ENCODE results near the gene RND2. TPM values are rescaled to one million over a fixed set of nuclear protein-coding genes. Genes with fewer than 3 reads are reported as not detected.
A peak's percentile ranks its signal among the peaks of the same experiment; 100 is the strongest.

RND2 gene
- total and polyA plus RNA-seq, 2 of the 13 experiments (the other 11 are each of a cell fraction or from before 2014, with no cell fraction given) = 0.05 to 0.11 TPM

GRCh38 chr17:43020789-43021740, 4.0 kb upstream of the RND2 start (continued):
- no peak for TF ChIP-seq ZBTB34 (CRISPR knock-in tag; IDR thresholded peaks at IDR 0.05)
- TF ChIP-seq ZBTB20 (CRISPR knock-in tag; IDR thresholded peaks at IDR 0.05; ENCODE audit: borderline replicate concordance, low read depth) = no peak
- TF ChIP-seq, protein P1, sequence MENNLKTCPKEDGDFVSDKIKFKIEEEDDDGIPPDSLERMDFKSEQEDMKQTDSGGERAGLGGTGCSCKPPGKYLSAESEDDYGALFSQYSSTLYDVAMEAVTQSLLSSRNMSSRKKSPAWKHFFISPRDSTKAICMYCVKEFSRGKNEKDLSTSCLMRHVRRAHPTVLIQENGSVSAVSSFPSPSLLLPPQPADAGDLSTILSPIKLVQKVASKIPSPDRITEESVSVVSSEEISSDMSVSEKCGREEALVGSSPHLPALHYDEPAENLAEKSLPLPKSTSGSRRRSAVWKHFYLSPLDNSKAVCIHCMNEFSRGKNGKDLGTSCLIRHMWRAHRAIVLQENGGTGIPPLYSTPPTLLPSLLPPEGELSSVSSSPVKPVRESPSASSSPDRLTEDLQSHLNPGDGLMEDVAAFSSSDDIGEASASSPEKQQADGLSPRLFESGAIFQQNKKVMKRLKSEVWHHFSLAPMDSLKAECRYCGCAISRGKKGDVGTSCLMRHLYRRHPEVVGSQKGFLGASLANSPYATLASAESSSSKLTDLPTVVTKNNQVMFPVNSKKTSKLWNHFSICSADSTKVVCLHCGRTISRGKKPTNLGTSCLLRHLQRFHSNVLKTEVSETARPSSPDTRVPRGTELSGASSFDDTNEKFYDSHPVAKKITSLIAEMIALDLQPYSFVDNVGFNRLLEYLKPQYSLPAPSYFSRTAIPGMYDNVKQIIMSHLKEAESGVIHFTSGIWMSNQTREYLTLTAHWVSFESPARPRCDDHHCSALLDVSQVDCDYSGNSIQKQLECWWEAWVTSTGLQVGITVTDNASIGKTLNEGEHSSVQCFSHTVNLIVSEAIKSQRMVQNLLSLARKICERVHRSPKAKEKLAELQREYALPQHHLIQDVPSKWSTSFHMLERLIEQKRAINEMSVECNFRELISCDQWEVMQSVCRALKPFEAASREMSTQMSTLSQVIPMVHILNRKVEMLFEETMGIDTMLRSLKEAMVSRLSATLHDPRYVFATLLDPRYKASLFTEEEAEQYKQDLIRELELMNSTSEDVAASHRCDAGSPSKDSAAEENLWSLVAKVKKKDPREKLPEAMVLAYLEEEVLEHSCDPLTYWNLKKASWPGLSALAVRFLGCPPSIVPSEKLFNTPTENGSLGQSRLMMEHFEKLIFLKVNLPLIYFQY (CRISPR knock-in tag; IDR thresholded peaks at IDR 0.05; ENCODE audit: borderline replicate concordance) = peak; percentile 37; the same call in 1 of the 2 replicates
- TF ChIP-seq ZNF33A (CRISPR knock-in tag; IDR thresholded peaks at IDR 0.05; ENCODE audit: borderline replicate concordance) = no peak
- no peak for TF ChIP-seq NFATC3 (CRISPR knock-in tag; IDR thresholded peaks at IDR 0.05)
- TF ChIP-seq, protein P2, sequence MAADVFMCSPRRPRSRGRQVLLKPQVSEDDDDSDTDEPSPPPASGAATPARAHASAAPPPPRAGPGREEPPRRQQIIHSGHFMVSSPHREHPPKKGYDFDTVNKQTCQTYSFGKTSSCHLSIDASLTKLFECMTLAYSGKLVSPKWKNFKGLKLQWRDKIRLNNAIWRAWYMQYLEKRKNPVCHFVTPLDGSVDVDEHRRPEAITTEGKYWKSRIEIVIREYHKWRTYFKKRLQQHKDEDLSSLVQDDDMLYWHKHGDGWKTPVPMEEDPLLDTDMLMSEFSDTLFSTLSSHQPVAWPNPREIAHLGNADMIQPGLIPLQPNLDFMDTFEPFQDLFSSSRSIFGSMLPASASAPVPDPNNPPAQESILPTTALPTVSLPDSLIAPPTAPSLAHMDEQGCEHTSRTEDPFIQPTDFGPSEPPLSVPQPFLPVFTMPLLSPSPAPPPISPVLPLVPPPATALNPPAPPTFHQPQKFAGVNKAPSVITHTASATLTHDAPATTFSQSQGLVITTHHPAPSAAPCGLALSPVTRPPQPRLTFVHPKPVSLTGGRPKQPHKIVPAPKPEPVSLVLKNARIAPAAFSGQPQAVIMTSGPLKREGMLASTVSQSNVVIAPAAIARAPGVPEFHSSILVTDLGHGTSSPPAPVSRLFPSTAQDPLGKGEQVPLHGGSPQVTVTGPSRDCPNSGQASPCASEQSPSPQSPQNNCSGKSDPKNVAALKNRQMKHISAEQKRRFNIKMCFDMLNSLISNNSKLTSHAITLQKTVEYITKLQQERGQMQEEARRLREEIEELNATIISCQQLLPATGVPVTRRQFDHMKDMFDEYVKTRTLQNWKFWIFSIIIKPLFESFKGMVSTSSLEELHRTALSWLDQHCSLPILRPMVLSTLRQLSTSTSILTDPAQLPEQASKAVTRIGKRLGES (CRISPR knock-in tag; IDR thresholded peaks at IDR 0.05; ENCODE audit: borderline replicate concordance) = no peak
- TF ChIP-seq POGK (CRISPR knock-in tag; conservative IDR thresholded peaks at IDR 0.05) = peak; percentile 66
- no peak for TF ChIP-seq PITX1 (CRISPR knock-in tag; IDR thresholded peaks at IDR 0.05)
- peak; percentile 82; the same call in 1 of the 2 replicates for TF ChIP-seq NCOA1 (CRISPR knock-in tag; IDR thresholded peaks at IDR 0.05)
- TF ChIP-seq ZBTB8A (CRISPR knock-in tag; IDR thresholded peaks at IDR 0.05; ENCODE audit: borderline replicate concordance, low read depth) = no peak
- peak; percentile 51; the same call in 1 of the 2 replicates for TF ChIP-seq ZNF746 (CRISPR knock-in tag; IDR thresholded peaks at IDR 0.05)
- no peak for TF ChIP-seq ZNF780A (CRISPR knock-in tag; IDR thresholded peaks at IDR 0.05)
- TF ChIP-seq PHF20 (CRISPR knock-in tag; IDR thresholded peaks at IDR 0.05) = peak; percentile 50
- TF ChIP-seq, protein P3, sequence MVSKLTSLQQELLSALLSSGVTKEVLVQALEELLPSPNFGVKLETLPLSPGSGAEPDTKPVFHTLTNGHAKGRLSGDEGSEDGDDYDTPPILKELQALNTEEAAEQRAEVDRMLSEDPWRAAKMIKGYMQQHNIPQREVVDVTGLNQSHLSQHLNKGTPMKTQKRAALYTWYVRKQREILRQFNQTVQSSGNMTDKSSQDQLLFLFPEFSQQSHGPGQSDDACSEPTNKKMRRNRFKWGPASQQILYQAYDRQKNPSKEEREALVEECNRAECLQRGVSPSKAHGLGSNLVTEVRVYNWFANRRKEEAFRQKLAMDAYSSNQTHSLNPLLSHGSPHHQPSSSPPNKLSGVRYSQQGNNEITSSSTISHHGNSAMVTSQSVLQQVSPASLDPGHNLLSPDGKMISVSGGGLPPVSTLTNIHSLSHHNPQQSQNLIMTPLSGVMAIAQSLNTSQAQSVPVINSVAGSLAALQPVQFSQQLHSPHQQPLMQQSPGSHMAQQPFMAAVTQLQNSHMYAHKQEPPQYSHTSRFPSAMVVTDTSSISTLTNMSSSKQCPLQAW (CRISPR knock-in tag; IDR thresholded peaks at IDR 0.05) = peak; percentile 72; the same call in 1 of the 2 replicates
- TF ChIP-seq ZSCAN12 (CRISPR knock-in tag; IDR thresholded peaks at IDR 0.05) = no peak

All from HepG2 (cell line).